Measurements from ENCODE around the gene ZNF768. TPM values are rescaled to one million over a fixed set of nuclear protein-coding genes. Genes with fewer than 3 reads are reported as not detected.

The ZNF768 gene
- total and polyA plus RNA-seq, 2 donors (not counting 1 experiment from before 2014, with no cell fraction given), result 24.8 to 36.5 TPM

DNA sequence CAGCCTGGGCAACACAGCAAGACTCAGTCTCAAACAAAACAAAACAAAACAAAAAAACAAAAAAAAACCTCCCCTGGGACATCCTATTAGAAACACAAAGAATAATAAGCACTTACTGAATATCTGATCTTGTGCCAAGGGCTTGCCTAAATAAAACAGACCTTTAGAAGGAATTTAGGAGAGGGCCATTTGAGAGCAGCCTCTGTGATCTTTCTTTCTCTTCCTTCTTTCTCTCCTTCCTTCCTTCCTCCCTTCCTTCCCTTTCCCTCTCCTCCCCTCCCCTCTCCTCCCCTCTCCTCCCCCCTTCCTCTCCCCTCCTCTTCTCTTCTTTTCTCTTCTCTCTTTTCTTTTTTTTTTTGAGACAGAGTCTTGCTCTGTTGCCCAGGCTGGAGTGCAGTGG is 41.5 kb downstream of the ZNF768 start:
- POLR2A ChIA-PET, result interaction anchor here (0.6 to 0.8 kb wide), 4 partner anchors 11 to 83 kb away, joined by 3 to 9 read pairs (median 4); partner anchors contain the start of gene ZNF764
- Mint-ChIP-seq H3K4me1 (peaks cover 7% of the 10 kb centered on the region), H3K9me3 (ENCODE audit: insufficient read depth) (no peaks in the 10 kb centered on the region), H3K4me3 (no peak overlapping the region), H3K27ac (no peak overlapping the region), H3K27me3 (no peaks in the 10 kb centered on the region)
- Histone ChIP-seq H3K9ac (ENCODE audit: low read length) (no peak overlapping the region), H3K27ac (ENCODE audit: low read length in 2 of 2) (no peak overlapping the region), H4K20me1 (ENCODE audit: control insufficient read depth, insufficient read depth, low read length, poor library complexity, severe bottlenecking) (no peaks in the 10 kb centered on the region), H3K4me2 (replicated peaks; ENCODE audit: low read depth, low read length, poor library complexity, severe bottlenecking) (no peak overlapping the region), H3K27me3 (replicated peaks in 1 of 4; ENCODE audit: control extremely low read depth in 1 of 4, control insufficient read depth in 3 of 4, insufficient read depth in 4 of 4, low read length in 3 of 4) (no peaks in the 10 kb centered on the region), H3K4me1 (ENCODE audit: control insufficient read depth in 2 of 2, insufficient read depth in 2 of 2, low read length in 2 of 2) (no peaks in the 10 kb centered on the region), H2AFZ (ENCODE audit: insufficient read depth, low read depth, low read length, poor library complexity, severe bottlenecking) (no peak overlapping the region), H3K9me3 (ENCODE audit: control extremely low read depth in 1 of 3, control insufficient read depth in 2 of 3, insufficient read depth in 1 of 3, low read length in 2 of 3) (no peaks in the 10 kb centered on the region), H3K79me2 (ENCODE audit: control insufficient read depth, insufficient read depth, low read length) (peaks cover 3% of the 10 kb centered on the region), H3K36me3 (replicated peaks in 1 of 2; ENCODE audit: control extremely low read depth in 1 of 2, control insufficient read depth in 1 of 2, extremely low read depth in 1 of 2, insufficient read depth in 2 of 2, low read length in 1 of 2) (peaks cover 5 to 71% of the 10 kb centered on the region in 2 experiments), H3K4me3 (ENCODE audit: control extremely low read depth in 1 of 5, extremely low read depth in 1 of 5, insufficient read depth in 1 of 5, low read depth in 2 of 5, low read length in 4 of 5) (no peak overlapping the region)
- CTCF ChIA-PET, result interaction anchor here (0.6 kb wide), 1 partner anchor 209 kb away, joined by 4 read pairs; no protein-coding TSS in a partner anchor
- TF ChIP-seq EZH2 (IDR thresholded peaks at IDR 0.05; ENCODE audit: borderline replicate concordance, insufficient read depth, low read depth, low read length, poor library complexity, severe bottlenecking), result no peak
- TF ChIP-seq, protein P1, sequence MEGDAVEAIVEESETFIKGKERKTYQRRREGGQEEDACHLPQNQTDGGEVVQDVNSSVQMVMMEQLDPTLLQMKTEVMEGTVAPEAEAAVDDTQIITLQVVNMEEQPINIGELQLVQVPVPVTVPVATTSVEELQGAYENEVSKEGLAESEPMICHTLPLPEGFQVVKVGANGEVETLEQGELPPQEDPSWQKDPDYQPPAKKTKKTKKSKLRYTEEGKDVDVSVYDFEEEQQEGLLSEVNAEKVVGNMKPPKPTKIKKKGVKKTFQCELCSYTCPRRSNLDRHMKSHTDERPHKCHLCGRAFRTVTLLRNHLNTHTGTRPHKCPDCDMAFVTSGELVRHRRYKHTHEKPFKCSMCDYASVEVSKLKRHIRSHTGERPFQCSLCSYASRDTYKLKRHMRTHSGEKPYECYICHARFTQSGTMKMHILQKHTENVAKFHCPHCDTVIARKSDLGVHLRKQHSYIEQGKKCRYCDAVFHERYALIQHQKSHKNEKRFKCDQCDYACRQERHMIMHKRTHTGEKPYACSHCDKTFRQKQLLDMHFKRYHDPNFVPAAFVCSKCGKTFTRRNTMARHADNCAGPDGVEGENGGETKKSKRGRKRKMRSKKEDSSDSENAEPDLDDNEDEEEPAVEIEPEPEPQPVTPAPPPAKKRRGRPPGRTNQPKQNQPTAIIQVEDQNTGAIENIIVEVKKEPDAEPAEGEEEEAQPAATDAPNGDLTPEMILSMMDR (IDR thresholded peaks at IDR 0.05), result no peak
- intact Hi-C loops (cut with micrococcal nuclease), result no loop called here
- ATAC-seq (ENCODE audit: low read depth) (no peak), DNase-seq (no peak)

DNA sequence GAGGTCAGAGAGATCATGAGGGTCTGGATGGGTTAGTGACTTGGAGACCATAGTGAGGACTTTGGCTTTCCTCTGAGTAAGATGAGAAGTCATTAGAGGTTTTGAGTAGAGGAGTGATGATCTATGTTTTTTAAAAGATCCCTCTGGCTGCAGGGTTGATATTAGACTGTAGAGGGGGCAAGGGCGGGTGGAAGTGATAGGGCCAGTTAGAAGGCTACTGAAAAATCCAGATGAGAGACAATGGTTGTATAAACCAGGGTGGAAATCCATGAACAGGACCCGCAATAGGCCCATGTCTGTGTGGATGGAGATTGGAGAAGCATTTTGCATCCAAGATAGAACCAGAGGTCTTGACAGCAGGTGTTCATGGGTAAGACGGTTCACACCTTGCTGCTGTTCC is 44.0 kb downstream of the ZNF768 start:
- no peak overlapping the region for H3K27ac Mint-ChIP-seq
- Histone ChIP-seq H3K4me3 (ENCODE audit: control extremely low read depth in 1 of 5, extremely low read depth in 1 of 5, insufficient read depth in 1 of 5, low read depth in 2 of 5, low read length in 4 of 5) (no peak overlapping the region), H3K4me1 (ENCODE audit: control insufficient read depth in 2 of 2, insufficient read depth in 2 of 2, low read length in 2 of 2) (peaks cover 7 to 9% of the 10 kb centered on the region in 2 donors), H3K27me3 (replicated peaks in 1 of 4; ENCODE audit: control extremely low read depth in 1 of 4, control insufficient read depth in 3 of 4, insufficient read depth in 4 of 4, low read length in 3 of 4) (no peaks in the 10 kb centered on the region), H2AFZ (ENCODE audit: insufficient read depth, low read depth, low read length, poor library complexity, severe bottlenecking) (no peak overlapping the region), H3K27ac (ENCODE audit: low read length in 2 of 2) (no peak overlapping the region), H3K9me3 (ENCODE audit: control extremely low read depth in 1 of 3, control insufficient read depth in 2 of 3, insufficient read depth in 1 of 3, low read length in 2 of 3) (no peaks in the 10 kb centered on the region), H3K36me3 (replicated peaks in 1 of 2; ENCODE audit: control extremely low read depth in 1 of 2, control insufficient read depth in 1 of 2, extremely low read depth in 1 of 2, insufficient read depth in 2 of 2, low read length in 1 of 2) (peaks cover 7 to 59% of the 10 kb centered on the region in 2 experiments), H3K9ac (ENCODE audit: low read length) (no peak overlapping the region), H4K20me1 (ENCODE audit: control insufficient read depth, insufficient read depth, low read length, poor library complexity, severe bottlenecking) (no peaks in the 10 kb centered on the region), H3K79me2 (ENCODE audit: control insufficient read depth, insufficient read depth, low read length) (peaks cover 3% of the 10 kb centered on the region), H3K4me2 (replicated peaks; ENCODE audit: low read depth, low read length, poor library complexity, severe bottlenecking) (no peak overlapping the region)
- ChIA-PET POLR2A (no interaction called here), CTCF (interaction anchor here (0.7 to 1.8 kb wide), 4 partner anchors 9 to 52 kb away, joined by 3 to 4 read pairs (median 4); partner anchors contain the start of gene DCTPP1)
- TF ChIP-seq, protein P1 (IDR thresholded peaks at IDR 0.05), result peak; percentile 29
- TF ChIP-seq EZH2 (IDR thresholded peaks at IDR 0.05; ENCODE audit: borderline replicate concordance, insufficient read depth, low read depth, low read length, poor library complexity, severe bottlenecking), result no peak
- WGBS (ENCODE audit: insufficient coverage), result 90% methylated on average over 3 of the region's 3 CpGs
- no peak overlapping the region for H3K4me3 Mint-ChIP-seq
- H3K27me3 Mint-ChIP-seq, result no peaks in the 10 kb centered on the region
- intact Hi-C loops (cut with micrococcal nuclease), result no loop called here
- H3K4me1 Mint-ChIP-seq, result peaks cover 23% of the 10 kb centered on the region
- no peak for DNase-seq
- no peaks in the 10 kb centered on the region for H3K9me3 Mint-ChIP-seq (ENCODE audit: insufficient read depth)
- ATAC-seq (ENCODE audit: low read depth), result peak; percentile 21
